ENCODE measurements around the gene PYDC1.

GRCh38 chr16:31190818-31191444 is 26.0 kb downstream of the PYDC1 start:
- TF ChIP-seq CTCF (IDR thresholded peaks at IDR 0.05), result no peak
- TF ChIP-seq EP300 (IDR thresholded peaks at IDR 0.05), result no peak
- no peak for TF ChIP-seq POLR2A (IDR thresholded peaks at IDR 0.05)

All from suprapubic skin (tissue), 3 donors.